HG03066 (cell line): ENCODE data around the gene PGS1.

Experiments
- ATAC-seq: cut with Tn5 transposase; IDR thresholded peaks from one replicate; pipeline ENCODE4 v1.9.1; 2021; ENCODE audit warnings: low read depth; ENCODE audit not compliant: unreplicated experiment

PGS1 gene

DNA sequence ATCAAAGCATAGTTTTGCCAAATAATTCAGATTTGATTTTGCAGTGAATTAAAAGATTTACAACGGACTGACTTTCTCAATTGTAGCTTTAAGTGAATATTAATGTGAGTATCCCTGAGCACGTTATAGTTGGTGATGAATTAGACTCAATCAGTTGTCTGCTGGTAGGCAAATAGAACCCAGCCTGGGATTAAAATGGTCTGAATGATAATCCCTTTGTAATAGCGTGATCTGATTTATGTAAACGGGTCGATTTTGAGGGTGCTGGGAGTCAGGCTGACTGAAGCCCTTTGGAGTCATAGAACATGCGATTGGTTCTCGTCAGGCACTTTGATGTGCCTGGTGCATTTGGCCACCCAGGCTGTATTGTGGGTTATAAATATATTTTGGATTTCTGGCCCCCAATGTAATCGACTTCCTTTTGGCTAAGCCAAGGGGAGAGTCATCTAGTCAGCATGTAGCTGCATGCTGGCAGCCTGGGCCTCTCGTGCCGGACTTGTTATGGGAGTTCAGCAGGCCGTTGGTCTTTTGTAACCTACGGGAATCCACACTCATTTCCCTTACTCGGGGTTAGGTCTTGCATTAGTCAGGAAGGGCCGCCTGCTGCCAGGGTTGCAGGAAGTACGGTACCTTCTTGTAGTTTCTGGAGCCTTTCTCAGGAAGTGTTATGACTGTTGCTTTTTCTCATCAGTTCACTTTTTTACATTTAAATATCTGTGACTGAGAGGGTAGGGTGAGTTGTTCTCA lies 5.4 kb downstream of the PGS1 start:
- peak; percentile 36 for ATAC-seq

GRCh38 chr17:78384479-78385175 lies 6.2 kb downstream of the PGS1 start:
- ATAC-seq: peak; percentile 11

DNA sequence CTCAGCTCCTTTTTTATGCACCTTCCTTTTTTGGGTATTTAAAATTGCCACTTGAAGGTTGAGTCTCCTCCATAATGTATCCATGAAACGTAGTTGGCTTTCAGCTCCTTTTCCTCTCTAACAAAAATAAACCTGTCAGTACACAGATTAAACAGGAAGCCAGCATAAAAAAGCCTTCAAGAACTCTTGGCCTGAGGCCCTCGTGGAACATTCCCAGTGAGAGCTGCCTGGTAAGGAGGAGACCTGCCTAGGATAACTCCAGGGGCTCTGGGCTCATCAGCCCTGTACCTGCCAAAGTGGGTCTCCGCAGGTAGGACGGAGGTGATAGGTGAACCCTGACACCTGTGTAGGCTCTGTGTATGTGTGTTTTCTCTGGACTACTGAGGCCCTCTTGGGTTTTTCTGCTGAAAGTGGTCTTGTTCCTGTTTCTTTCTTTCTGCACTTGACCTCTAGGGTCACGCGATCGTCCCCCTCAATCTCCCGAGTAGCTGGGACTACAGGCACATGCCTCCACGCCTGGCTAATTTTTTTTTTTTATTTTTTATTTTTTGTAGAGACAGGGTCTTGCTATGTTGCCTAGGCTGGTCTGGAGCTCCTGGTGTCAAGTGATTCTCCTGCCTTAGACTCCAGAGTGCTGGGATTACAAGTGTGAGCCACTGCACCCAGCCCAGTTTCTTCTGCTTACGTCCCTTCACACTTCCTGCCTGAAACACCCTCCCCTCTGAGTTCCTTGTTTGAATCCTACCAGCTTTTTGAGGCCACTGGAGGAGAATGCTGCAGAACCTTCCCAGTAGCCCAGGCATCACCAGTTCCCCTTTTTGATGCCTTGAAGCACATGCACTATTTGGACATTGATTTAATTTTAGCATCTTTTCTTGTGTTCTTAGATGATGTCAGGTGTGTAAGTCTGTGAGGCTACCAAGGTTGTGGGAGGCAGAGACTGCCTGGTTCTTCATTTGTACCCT lies 9.8 kb downstream of the PGS1 start:
- no peak for ATAC-seq

DNA sequence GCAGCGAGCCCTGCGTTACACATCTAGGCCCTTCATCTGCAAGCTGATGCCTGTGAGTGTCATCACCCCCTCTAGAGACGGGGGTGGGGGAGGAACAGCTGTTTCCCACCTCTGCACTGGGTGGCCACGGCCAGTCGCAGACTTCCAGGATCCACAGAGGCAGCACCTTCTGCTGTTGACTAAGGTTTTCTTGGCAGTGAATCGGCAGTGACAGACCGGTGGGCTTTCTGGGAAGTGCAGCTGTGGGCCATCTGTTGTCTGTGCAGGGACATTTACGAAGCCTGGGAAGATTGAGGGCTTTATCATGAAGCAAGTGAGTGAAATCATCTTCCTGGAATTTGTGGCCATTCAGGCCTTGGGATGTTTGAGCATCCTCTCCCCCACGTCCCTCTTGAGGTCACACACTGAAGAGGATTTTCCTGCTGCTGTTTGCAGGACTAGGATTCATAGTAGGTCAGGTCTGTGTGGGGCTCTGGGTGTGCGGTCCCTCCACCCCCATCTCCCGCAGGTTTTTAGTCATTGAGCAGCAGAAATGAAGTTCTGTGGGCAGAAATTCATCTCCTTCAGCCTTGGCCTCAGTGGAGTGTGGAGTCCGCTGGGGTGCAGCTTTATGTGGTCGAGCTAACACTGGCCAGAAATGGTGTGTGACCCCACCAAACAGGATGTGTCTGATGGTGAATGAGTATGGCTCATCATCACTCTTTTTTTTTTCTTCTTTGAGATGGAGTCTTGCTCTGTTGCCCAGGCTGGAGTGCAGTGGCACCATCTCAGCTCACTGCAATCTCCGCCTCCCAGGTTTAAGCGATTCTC lies 12.0 kb downstream of the PGS1 start:
- ATAC-seq: no peak

DNA sequence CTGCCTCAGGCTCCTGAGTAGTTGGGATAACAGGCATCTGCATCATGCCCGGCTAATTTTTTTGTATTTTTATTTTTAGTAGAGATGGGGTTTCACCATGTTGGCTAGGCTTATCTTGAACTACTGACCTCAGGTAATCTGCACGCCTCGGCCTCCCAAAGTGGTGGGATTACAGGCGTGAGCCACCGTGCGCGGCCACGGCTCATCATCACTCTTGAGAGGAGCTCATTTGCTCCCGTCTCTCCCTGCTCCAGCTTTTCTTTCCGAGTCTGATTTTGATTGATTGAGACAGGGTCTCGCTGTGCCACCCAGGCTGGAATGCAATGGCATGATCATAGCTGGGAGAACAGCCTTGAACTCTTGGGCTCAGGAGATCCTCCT lies 12.6 kb downstream of the PGS1 start:
- no peak for ATAC-seq

- no peak for ATAC-seq
Measured at GRCh38 chr17:78391843-78392242, 13.4 kb downstream of the PGS1 start.

- ATAC-seq: no peak
Measured at GRCh38 chr17:78392295-78392694, 13.8 kb downstream of the PGS1 start.

- no peak for ATAC-seq
Measured at GRCh38 chr17:78393575-78393974, 15.1 kb downstream of the PGS1 start.

GRCh38 chr17:78394209-78394608 lies 15.8 kb downstream of the PGS1 start:
- ATAC-seq: no peak

DNA sequence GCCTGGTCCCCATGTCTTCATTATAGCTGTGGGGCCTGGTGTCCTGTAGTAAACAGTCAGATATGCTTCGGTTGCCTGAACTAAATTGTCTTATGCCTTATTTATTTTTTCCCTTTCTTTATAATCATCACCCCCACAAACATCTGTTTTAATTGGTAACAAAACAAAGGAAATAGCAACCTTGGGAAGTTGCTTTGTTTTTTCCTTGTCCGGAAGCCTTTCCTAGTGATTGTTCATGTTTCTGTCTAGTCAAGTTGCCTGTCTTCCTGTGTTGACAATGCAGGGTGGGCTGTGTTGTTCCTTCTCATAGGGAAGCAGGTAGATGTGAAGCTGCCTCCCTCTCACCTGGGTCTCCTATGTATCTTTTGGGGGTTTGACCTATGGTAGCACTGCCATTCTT lies 16.7 kb downstream of the PGS1 start:
- no peak for ATAC-seq

GRCh38 chr17:78396441-78397337 lies 18.2 kb downstream of the PGS1 start:
- no peak for ATAC-seq

- ATAC-seq: no peak
Measured at GRCh38 chr17:78397681-78398101, 19.2 kb downstream of the PGS1 start.

DNA sequence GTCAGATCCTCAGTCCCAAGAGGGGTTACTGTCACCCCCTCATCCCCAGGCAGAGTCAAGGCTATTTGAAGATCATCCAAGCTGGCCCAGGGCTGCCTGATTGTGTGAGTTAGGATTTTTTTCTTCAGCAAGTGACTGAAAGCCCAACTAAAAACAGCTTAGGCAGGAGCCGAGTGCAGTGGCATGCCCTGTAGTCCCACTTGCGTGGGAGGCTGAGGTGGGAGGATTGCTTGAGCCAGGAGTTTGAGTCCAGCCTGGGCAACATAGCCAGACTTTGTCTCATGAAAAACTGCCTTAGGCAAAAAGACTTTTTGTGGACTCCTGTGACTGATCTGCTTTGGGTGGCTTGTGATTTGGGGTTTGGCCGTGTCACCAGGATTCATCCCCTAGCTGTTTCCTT lies 19.9 kb downstream of the PGS1 start:
- no peak for ATAC-seq

GRCh38 chr17:78399028-78399692 lies 20.7 kb downstream of the PGS1 start:
- ATAC-seq: no peak

DNA sequence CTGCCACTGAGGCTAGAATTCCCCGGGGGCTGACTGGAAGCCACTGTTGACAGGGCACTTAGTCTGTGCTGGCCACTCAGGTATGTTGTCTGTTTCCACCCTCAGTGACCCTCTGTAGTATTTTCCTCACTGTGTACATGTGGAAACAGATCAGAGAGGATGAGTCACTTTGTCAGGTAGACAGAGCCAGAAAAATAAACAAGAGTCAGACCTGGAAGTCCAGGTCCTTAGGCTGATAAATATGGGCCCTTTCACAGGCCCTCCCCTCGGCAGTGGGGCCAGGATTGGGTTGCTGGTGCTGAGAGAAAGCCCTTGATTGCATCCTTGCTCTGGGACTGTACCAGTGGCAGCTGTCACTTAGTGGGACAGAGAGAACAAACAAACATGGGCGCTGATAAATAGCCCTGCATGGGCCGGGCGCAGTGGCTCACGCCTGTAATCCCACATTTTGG lies 21.3 kb downstream of the PGS1 start:
- ATAC-seq: no peak

- ATAC-seq: no peak
Measured at GRCh38 chr17:78400581-78401240, 22.3 kb downstream of the PGS1 start.

- ATAC-seq: no peak
Measured at GRCh38 chr17:78401246-78401645, 22.8 kb downstream of the PGS1 start.

DNA sequence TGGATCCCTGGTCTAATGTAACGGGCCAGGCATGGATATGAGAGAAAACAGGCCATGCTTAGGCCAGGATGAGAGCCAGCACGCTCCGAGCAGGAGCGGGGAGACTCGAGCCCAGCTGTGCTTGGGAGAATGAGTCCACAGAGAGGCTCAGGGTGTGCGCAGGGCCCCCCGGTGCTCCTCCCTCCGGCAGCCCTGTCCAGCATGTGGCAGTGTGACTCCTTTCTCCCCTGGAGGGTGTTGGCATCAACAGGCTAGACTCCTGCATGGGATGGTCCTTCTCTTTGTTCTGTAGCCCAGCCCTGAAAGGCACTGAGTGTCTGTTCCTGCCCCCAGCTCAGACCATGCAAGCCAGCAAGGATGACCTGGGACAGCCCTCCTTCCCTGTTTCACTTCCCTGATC lies 23.4 kb downstream of the PGS1 start:
- no peak for ATAC-seq
